Liver (tissue), 9 donors: Measurements from ENCODE around the gene SERPING1. TPM values are rescaled to one million over a fixed set of nuclear protein-coding genes. Genes with fewer than 3 reads are reported as not detected.

Source experiments
- DNase-seq: peaks from one replicate; pipeline ENCODE4 v3.0.0-alpha.2; 2017; ENCODE audit warnings: low spot score
- H3K27ac ChIP-seq, 2 donors: one replicate each; pipeline ENCODE4 v1.7.0; 2013; ENCODE audit warnings: inconsistent platforms in 2 of 2, low read length in 2 of 2, control low read depth in 1 of 2, low read depth in 1 of 2, mild to moderate bottlenecking in 1 of 2
- H3K27me3 ChIP-seq, 4 donors: one replicate each; pipeline versions ENCODE4 v1.6.1 to v1.7.0; 2013; ENCODE audit warnings: low read length in 3 of 4, inconsistent platforms in 1 of 4, mild to moderate bottlenecking in 1 of 4, moderate library complexity in 1 of 4; ENCODE audit not compliant: control insufficient read depth in 4 of 4, insufficient read depth in 4 of 4
- H3K36me3 ChIP-seq, 4 donors: one replicate each; pipeline versions ENCODE4 v1.6.1 to v1.7.0; 2013; ENCODE audit warnings: low read length in 3 of 4, mild to moderate bottlenecking in 3 of 4, low read depth in 1 of 4, moderate library complexity in 1 of 4; ENCODE audit not compliant: control insufficient read depth in 4 of 4, insufficient read depth in 3 of 4
- H3K4me1 ChIP-seq, 4 donors: one replicate each; pipeline versions ENCODE4 v1.6.1 to v1.7.0; 2013; ENCODE audit warnings: low read length in 3 of 4, mild to moderate bottlenecking in 3 of 4, moderate library complexity in 1 of 4; ENCODE audit not compliant: control insufficient read depth in 4 of 4, insufficient read depth in 4 of 4
- H3K4me3 ChIP-seq, 3 donors: one replicate each; pipeline versions ENCODE4 v1.6.1 to v1.7.0; 2013; ENCODE audit warnings: low read length in 3 of 3, control low read depth in 1 of 3, low read depth in 1 of 3, mild to moderate bottlenecking in 1 of 3
- H3K9ac ChIP-seq, 2 donors: one replicate each; pipeline ENCODE4 v1.7.0; 2013; ENCODE audit warnings: low read length in 2 of 2, mild to moderate bottlenecking in 2 of 2, moderate library complexity in 2 of 2, control low read depth in 1 of 2, low read depth in 1 of 2
- H3K9me3 ChIP-seq, 4 donors: one replicate each; pipeline versions ENCODE4 v1.6.1 to v1.7.0; 2013; ENCODE audit warnings: low read length in 3 of 4; ENCODE audit not compliant: control insufficient read depth in 4 of 4
- FOXA1 ChIP-seq: IDR thresholded peaks from 2 replicates; pipeline ENCODE4 v1.6.1; 2016; ENCODE audit warnings: antibody characterized with exemption
- GABPA ChIP-seq, 2 donors: IDR thresholded peaks in 1 of 2; conservative IDR thresholded peaks in 1 of 2; 2 replicates each; pipeline ENCODE4 v1.6.1; 2016; ENCODE audit warnings: antibody characterized with exemption in 2 of 2, mild to moderate bottlenecking in 1 of 2, moderate library complexity in 1 of 2
- HNF4A ChIP-seq, 2 donors: conservative IDR thresholded peaks; 2 replicates each; pipeline ENCODE4 v1.6.1; 2016; ENCODE audit warnings: antibody characterized with exemption in 2 of 2, mild to moderate bottlenecking in 2 of 2
- RAD21 ChIP-seq, 2 donors: IDR thresholded peaks; 2 replicates each; pipeline ENCODE4 v1.6.1; 2016; ENCODE audit warnings: antibody characterized with exemption in 2 of 2, mild to moderate bottlenecking in 2 of 2
- RXRA ChIP-seq, 2 donors: IDR thresholded peaks; 2 replicates each; pipeline ENCODE4 v1.6.1; 2017 to 2018; ENCODE audit warnings: antibody characterized with exemption in 2 of 2, mild to moderate bottlenecking in 1 of 2
- SP1 ChIP-seq: IDR thresholded peaks from 2 replicates; pipeline ENCODE4 v1.6.1; 2018; ENCODE audit warnings: antibody characterized with exemption, mild to moderate bottlenecking
- TAF1 ChIP-seq: conservative IDR thresholded peaks from 2 replicates; pipeline ENCODE4 v1.6.1; 2016; ENCODE audit warnings: antibody characterized with exemption, mild to moderate bottlenecking
- YY1 ChIP-seq: IDR thresholded peaks from 2 replicates; pipeline ENCODE4 v1.6.1; 2016; ENCODE audit warnings: antibody characterized with exemption, mild to moderate bottlenecking
- WGBS: extraction: QIAGEN DNeasy Blood & Tissue Kit; methylation state at CpG from one replicate; pipeline ENCODE4 v1.1.7; 2013; 5-methylcytosine and 5-hydroxymethylcytosine counted together
- polyA plus RNA-seq, 2 donors: library from polyadenylated mRNA; stranded (reverse) in 1 of 2; unstranded in 1 of 2; fragments of 200-250 nt in 1 of 2; fragments of >200 nt in 1 of 2; fragmentation: Nextera tagmentation in 1 of 2; extraction: Ambion mirVana in 1 of 2; gene quantifications; one replicate each; pipeline versions ENCODE4 v1.2.1 to v1.2.3, GENCODE V29; 2013 to 2015
- total RNA-seq, 2 donors: library from RNA; depleted of rRNA; stranded (reverse); fragments of >200 nt; gene quantifications; one replicate each; pipeline ENCODE4 v1.2.3, GENCODE V29; 2014
- TF ChIP-seq, protein P1 (sequence below): IDR thresholded peaks from 2 replicates; pipeline ENCODE4 v1.6.1; 2016; ENCODE audit warnings: antibody characterized with exemption
- TF ChIP-seq, protein P2 (sequence below): fragments of 150-350 bp; IDR thresholded peaks from 2 replicates; pipeline ENCODE4 v1.5.1; 2017; ENCODE audit warnings: improper control_type of control experiment, low read depth, low read length; ENCODE audit not compliant: missing input control
- donor health status: healthy.
- donor health status: healthy.
- donor health status: healthy.
- donor health status: healthy.
- donor health status: healthy.

SERPING1 gene
- total and polyA plus RNA-seq, 4 donors, result 235 to 2,911 (median 1,514) TPM

- DNase-seq, result no peak
- Histone ChIP-seq H3K36me3 (peaks cover 0 to 3% (median 1%) of the 10 kb centered on the region in 4 donors), H3K27me3 (no peaks in the 10 kb centered on the region), H3K4me1 (peaks cover 3 to 18% (median 6%) of the 10 kb centered on the region in 4 donors), H3K9ac (no peak overlapping the region), H3K4me3 (no peak overlapping the region), H3K9me3 (no peaks in the 10 kb centered on the region), H3K27ac (no peak overlapping the region)
- TF ChIP-seq FOXA1 (no peak), GABPA (IDR thresholded peaks at IDR 0.05 in 1 of 2, conservative IDR thresholded peaks at IDR 0.05 in 1 of 2) (no peak), RXRA (IDR thresholded peaks at IDR 0.05) (no peak), YY1 (no peak), RAD21 (IDR thresholded peaks at IDR 0.05) (no peak)
These were observed 36.8 kb downstream of the SERPING1 start for GRCh38 chr11:57634311-57634710.

DNA sequence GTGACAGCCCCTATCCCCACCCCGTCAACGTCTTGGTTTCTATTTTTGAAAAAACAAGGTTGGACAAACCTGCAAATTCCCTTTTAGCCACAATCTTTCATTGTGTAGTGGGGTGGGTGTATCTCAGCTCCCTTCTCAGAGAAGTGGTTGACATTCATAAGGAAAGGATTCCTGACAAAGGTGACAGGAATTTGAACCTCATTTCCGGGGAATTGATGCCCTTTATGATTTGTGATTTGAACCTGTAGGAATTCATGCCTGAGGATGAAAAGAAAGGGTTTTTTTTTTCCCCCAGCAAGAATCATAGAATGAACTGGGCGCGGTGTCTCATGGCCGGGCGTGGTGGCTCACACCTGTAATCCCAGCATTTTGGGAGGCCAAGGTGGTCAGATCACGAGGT, 37.8 kb downstream of the SERPING1 start:
- WGBS, result 90% methylated on average over 8 of the region's 8 CpGs

GRCh38 chr11:57637626-57638004, 40.1 kb downstream of the SERPING1 start:
- Histone ChIP-seq H3K4me1 (peaks cover 13 to 36% (median 19%) of the 10 kb centered on the region in 4 donors), H3K9ac (no peak overlapping the region), H3K36me3 (no peaks in the 10 kb centered on the region), H3K9me3 (no peaks in the 10 kb centered on the region), H3K4me3 (peak overlapping the region in 1 of 3 donors; percentile 61), H3K27me3 (no peaks in the 10 kb centered on the region), H3K27ac (peak overlapping the region in 1 of 2 donors; percentile 3)
- TF ChIP-seq, protein P1, sequence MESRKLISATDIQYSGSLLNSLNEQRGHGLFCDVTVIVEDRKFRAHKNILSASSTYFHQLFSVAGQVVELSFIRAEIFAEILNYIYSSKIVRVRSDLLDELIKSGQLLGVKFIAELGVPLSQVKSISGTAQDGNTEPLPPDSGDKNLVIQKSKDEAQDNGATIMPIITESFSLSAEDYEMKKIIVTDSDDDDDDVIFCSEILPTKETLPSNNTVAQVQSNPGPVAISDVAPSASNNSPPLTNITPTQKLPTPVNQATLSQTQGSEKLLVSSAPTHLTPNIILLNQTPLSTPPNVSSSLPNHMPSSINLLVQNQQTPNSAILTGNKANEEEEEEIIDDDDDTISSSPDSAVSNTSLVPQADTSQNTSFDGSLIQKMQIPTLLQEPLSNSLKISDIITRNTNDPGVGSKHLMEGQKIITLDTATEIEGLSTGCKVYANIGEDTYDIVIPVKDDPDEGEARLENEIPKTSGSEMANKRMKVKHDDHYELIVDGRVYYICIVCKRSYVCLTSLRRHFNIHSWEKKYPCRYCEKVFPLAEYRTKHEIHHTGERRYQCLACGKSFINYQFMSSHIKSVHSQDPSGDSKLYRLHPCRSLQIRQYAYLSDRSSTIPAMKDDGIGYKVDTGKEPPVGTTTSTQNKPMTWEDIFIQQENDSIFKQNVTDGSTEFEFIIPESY, result no peak
- TF ChIP-seq SP1 (no peak), HNF4A (conservative IDR thresholded peaks at IDR 0.05) (no peak), RAD21 (IDR thresholded peaks at IDR 0.05) (no peak), YY1 (no peak), FOXA1 (no peak)
- no peak for DNase-seq
- 69% methylated on average over 18 of the region's 18 CpGs for WGBS

More for the DNA sequence above, 37.8 kb downstream of the SERPING1 start:
- Histone ChIP-seq H3K27me3 (no peaks in the 10 kb centered on the region), H3K27ac (no peak overlapping the region), H3K9me3 (no peaks in the 10 kb centered on the region), H3K9ac (no peak overlapping the region), H3K36me3 (peaks cover 0 to 3% (median under 1%) of the 10 kb centered on the region in 4 donors), H3K4me1 (peaks cover 5 to 27% (median 13%) of the 10 kb centered on the region in 4 donors), H3K4me3 (no peak overlapping the region)
- no peak for TF ChIP-seq TAF1
- DNase-seq, result no peak

DNA sequence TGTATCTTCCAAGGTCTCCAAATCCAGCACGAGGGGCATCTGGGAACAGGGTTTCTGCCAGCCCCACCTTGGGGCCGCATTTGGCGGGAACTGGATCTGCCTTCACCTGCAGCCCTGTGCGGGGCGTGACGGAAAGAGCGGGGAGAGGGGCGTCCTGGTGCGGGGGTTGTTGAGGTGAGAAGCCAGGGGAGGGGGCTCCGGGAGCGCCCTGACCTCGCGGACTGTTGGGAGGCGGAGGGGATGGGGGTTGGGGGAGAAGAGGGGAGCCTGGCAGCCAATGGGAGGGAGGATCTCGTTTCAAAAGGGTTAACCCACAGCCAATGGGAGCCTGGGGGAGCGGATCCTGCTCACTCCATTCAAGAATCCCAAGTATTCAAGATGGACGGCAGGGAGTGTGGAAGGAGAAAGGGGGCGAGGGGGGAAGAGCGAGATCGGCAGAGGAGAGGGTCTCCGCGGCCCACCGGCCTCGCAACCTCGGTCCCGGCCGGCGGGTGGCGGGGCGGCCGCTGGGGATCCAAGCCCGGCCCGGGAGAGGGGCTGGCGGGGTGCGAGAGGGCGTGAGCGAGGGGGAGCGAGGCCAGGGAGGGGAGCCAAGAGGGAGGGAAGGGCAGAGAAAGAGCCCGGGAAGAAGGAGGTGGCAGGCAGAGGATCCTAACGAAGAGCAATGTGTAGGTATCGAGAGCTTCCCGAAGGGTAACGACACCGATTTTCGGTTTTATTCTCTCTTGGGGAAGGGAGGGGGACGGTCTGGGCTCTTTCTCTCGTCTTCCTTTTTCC, 40.7 kb downstream of the SERPING1 start:
- Histone ChIP-seq H3K36me3 (no peaks in the 10 kb centered on the region), H3K9me3 (no peaks in the 10 kb centered on the region), H3K27me3 (no peaks in the 10 kb centered on the region), H3K9ac (peak overlapping the region in 1 of 2 donors; percentile 22), H3K4me1 (peaks cover 13 to 36% (median 19%) of the 10 kb centered on the region in 4 donors), H3K27ac (peak overlapping the region; percentile 61 to 67), H3K4me3 (peak overlapping the region; percentile 52 to 75 (median 61))
- TF ChIP-seq YY1 (peak; percentile 66), TAF1 (no peak), SP1 (no peak)
- TF ChIP-seq, protein P2, sequence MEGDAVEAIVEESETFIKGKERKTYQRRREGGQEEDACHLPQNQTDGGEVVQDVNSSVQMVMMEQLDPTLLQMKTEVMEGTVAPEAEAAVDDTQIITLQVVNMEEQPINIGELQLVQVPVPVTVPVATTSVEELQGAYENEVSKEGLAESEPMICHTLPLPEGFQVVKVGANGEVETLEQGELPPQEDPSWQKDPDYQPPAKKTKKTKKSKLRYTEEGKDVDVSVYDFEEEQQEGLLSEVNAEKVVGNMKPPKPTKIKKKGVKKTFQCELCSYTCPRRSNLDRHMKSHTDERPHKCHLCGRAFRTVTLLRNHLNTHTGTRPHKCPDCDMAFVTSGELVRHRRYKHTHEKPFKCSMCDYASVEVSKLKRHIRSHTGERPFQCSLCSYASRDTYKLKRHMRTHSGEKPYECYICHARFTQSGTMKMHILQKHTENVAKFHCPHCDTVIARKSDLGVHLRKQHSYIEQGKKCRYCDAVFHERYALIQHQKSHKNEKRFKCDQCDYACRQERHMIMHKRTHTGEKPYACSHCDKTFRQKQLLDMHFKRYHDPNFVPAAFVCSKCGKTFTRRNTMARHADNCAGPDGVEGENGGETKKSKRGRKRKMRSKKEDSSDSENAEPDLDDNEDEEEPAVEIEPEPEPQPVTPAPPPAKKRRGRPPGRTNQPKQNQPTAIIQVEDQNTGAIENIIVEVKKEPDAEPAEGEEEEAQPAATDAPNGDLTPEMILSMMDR, result no peak
- peak; percentile 60 for DNase-seq
- 11% methylated on average over 47 of the region's 47 CpGs for WGBS
